Measurements from ENCODE around the gene KRT20. TPM values are rescaled to one million over a fixed set of nuclear protein-coding genes. Genes with fewer than 3 reads are reported as not detected.

Gene KRT20
- total RNA-seq, 1 experiment from 2014 or later: not detected

DNA sequence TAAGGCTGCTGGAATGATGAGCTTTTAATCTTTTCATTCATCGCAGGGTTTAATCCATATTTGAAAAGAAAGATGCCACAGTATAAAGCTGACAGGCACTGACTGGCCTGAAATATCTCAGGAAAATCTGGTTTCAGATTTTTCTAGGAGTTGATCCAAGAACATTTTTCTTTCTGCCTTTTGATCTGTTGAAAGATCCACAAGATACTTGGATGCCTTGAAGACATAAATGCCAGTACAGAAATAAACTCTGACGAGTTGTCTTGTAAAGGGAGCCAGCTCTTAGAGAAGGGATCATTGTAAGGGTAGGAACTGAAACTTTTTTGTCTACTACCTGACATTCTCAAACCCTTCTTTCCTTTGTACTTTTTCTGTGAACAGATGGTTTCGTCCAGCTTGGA is 25.4 kb upstream of the KRT20 start:
- Histone ChIP-seq H3K79me2 (ENCODE audit: insufficient read depth, low read length) (no peaks in the 10 kb centered on the region), H3K4me1 (ENCODE audit: insufficient read depth, low read length) (no peaks in the 10 kb centered on the region), H2BK120ac (ENCODE audit: low read depth, low read length, poor library complexity, severe bottlenecking) (no peak overlapping the region), H3K18ac (ENCODE audit: insufficient read length, low read depth, low read length) (no peak overlapping the region), H3K23ac (ENCODE audit: insufficient read length, low read depth, low read length) (no peak overlapping the region), H2BK15ac (ENCODE audit: low read depth, low read length) (no peak overlapping the region), H4K8ac (replicated peaks; ENCODE audit: insufficient read length, low read depth, low read length) (no peak overlapping the region), H4K91ac (ENCODE audit: insufficient read length, low read depth, low read length) (no peak overlapping the region), H3K23me2 (ENCODE audit: insufficient read length, low read depth, low read length, poor library complexity, severe bottlenecking) (no peaks in the 10 kb centered on the region), H4K5ac (ENCODE audit: insufficient read length, low read depth, low read length) (no peak overlapping the region), H3K56ac (ENCODE audit: insufficient read length, low read depth, low read length) (no peak overlapping the region), H2BK12ac (ENCODE audit: insufficient read length, low read depth, low read length) (no peak overlapping the region), H2AFZ (ENCODE audit: low read length) (no peak overlapping the region), H2AK5ac (ENCODE audit: insufficient read length, low read length) (no peak overlapping the region), H3K27me3 (ENCODE audit: insufficient read depth, low read length) (no peaks in the 10 kb centered on the region), H2BK5ac (ENCODE audit: insufficient read length, low read length) (no peak overlapping the region), H3T11ph (ENCODE audit: low read length) (no peak overlapping the region), H4K20me1 (ENCODE audit: control insufficient read depth, insufficient read depth, insufficient read length) (no peaks in the 10 kb centered on the region), H3K79me1 (ENCODE audit: insufficient read depth, low read depth, low read length, poor library complexity, severe bottlenecking) (no peaks in the 10 kb centered on the region), H2BK20ac (ENCODE audit: low read depth, low read length, poor library complexity, severe bottlenecking) (no peak overlapping the region), H3K9me3 (ENCODE audit: control insufficient read depth, low read depth, low read length) (no peaks in the 10 kb centered on the region), H3K27ac (ENCODE audit: insufficient read length, low read depth, low read length) (no peak overlapping the region), H3K4ac (ENCODE audit: low read depth, low read length) (no peak overlapping the region), H3K4me2 (ENCODE audit: insufficient read depth, insufficient read length, low read length) (no peak overlapping the region), H3K14ac (ENCODE audit: insufficient read depth, low read length) (no peak overlapping the region), H3K9ac (ENCODE audit: extremely low read depth, insufficient read length, low read length) (no peak overlapping the region)
- Mint-ChIP-seq H3K36me3 (ENCODE audit: insufficient read depth in 1 of 3, low read depth in 3 of 3) (no peaks in the 10 kb centered on the region), H3K9me3 (no peaks in the 10 kb centered on the region), H3K4me3 (no peak overlapping the region), H3K4me1 (peaks cover 4 to 9% of the 10 kb centered on the region in 2 experiments), H3K27ac (no peak overlapping the region), H3K27me3 (ENCODE audit: low read depth) (peaks cover 2% of the 10 kb centered on the region; the same call in 1 of the 2 replicates)
- TF ChIP-seq CTCF (conservative IDR thresholded peaks at IDR 0.05): no peak
- no peak for DNase-seq
- WGBS (ENCODE audit: extremely low coverage, insufficient read length, low lambda C conversion rate): no CpG with 5 or more reads among the region's 3 CpGs

All from H9 (cell line).